CD14-positive monocyte (primary cell): ENCODE measurements around the gene PITRM1. TPM values are rescaled to one million over a fixed set of nuclear protein-coding genes. Genes with fewer than 3 reads are reported as not detected.

Source experiments
- DNase-seq, 3 donors: peaks; one replicate each; pipeline ENCODE4 v3.0.0-alpha.2; 2011 to 2022
- H2AFZ ChIP-seq: 2 replicates; pipeline ENCODE4 v1.6.0; 2012; ENCODE audit warnings: mild to moderate bottlenecking, low read depth, low read length, inconsistent platforms; ENCODE audit not compliant: insufficient read depth, poor library complexity, severe bottlenecking
- H3K27ac ChIP-seq, 2 donors: 1 replicate in 1 of 2; 2 replicates in 1 of 2; pipeline ENCODE4 v1.5.1; 2012 to 2013; ENCODE audit warnings: low read length in 2 of 2, control low read depth in 1 of 2, inconsistent platforms in 1 of 2, low read depth in 1 of 2, mild to moderate bottlenecking in 1 of 2
- H3K27me3 ChIP-seq, 2 donors: one replicate each; pipeline versions ENCODE4 v1.6.0 to v1.6.1; 2011 to 2013; ENCODE audit warnings: low read length in 2 of 2; ENCODE audit not compliant: control insufficient read depth in 2 of 2, insufficient read depth in 2 of 2
- H3K36me3 ChIP-seq, 2 donors: replicated peaks in 1 of 2; 1 replicate in 1 of 2; 2 replicates in 1 of 2; pipeline versions ENCODE4 v1.5.1 to v1.6.1; 2012 to 2013; ENCODE audit warnings: low read length in 2 of 2, control low read depth in 1 of 2, inconsistent platforms in 1 of 2, mild to moderate bottlenecking in 1 of 2; ENCODE audit not compliant: insufficient read depth in 2 of 2, control insufficient read depth in 1 of 2
- H3K4me1 ChIP-seq, 2 donors: 1 replicate in 1 of 2; 2 replicates in 1 of 2; pipeline versions ENCODE4 v1.5.1 to v1.6.1; 2012 to 2013; ENCODE audit warnings: low read length in 2 of 2, control low read depth in 1 of 2, inconsistent platforms in 1 of 2, mild to moderate bottlenecking in 1 of 2, moderate library complexity in 1 of 2; ENCODE audit not compliant: insufficient read depth in 2 of 2, control insufficient read depth in 1 of 2
- H3K4me2 ChIP-seq: replicated peaks from 2 replicates; pipeline ENCODE3; 2012; ENCODE audit warnings: low read length, moderate library complexity, mild to moderate bottlenecking; ENCODE audit not compliant: poor library complexity, severe bottlenecking; ENCODE audit errors: extremely low read depth
- H3K4me3 ChIP-seq, 3 experiments: fragments of 200-600 bp in 1 of 3; sonication (generic) in 1 of 3; replicated peaks in 1 of 3; 1 replicate in 2 of 3; 2 replicates in 1 of 3; pipeline ENCODE4 v1.5.1; 2011 to 2013; ENCODE audit warnings: low read length in 3 of 3, mild to moderate bottlenecking in 3 of 3, control low read depth in 2 of 3, low read depth in 2 of 3, inconsistent platforms in 1 of 3, moderate library complexity in 1 of 3
- H3K79me2 ChIP-seq: 2 replicates; pipeline ENCODE4 v1.6.0; 2012; ENCODE audit warnings: mild to moderate bottlenecking, control low read depth, inconsistent platforms, low read length, moderate library complexity; ENCODE audit not compliant: insufficient read depth
- H3K9ac ChIP-seq: 2 replicates; pipeline ENCODE4 v1.6.0; 2017; ENCODE audit warnings: low read length, mild to moderate bottlenecking; ENCODE audit not compliant: insufficient read depth, poor library complexity, severe bottlenecking
- H3K9me3 ChIP-seq, 2 donors: replicated peaks in 1 of 2; 1 replicate in 1 of 2; 2 replicates in 1 of 2; pipeline versions ENCODE4 v1.5.1 to v1.6.1; 2012 to 2013; ENCODE audit warnings: low read length in 2 of 2, control low read depth in 1 of 2; ENCODE audit not compliant: control insufficient read depth in 1 of 2, insufficient read depth in 1 of 2
- H4K20me1 ChIP-seq: 2 replicates; pipeline ENCODE4 v1.6.0; 2012; ENCODE audit warnings: mild to moderate bottlenecking, low read length, control low read depth, moderate library complexity; ENCODE audit not compliant: insufficient read depth
- H3K27ac Mint-ChIP-seq, 7 donors: one replicate each; pipeline ENCODE4 v1.8.0; 2020; ENCODE audit warnings: mild to moderate bottlenecking in 7 of 7, mixed read lengths in 7 of 7, moderate library complexity in 6 of 7, inconsistent platforms in 2 of 7
- H3K27me3 Mint-ChIP-seq, 3 donors: one replicate each; pipeline ENCODE4 v1.8.0; 2021 to 2022; ENCODE audit warnings: low read depth in 3 of 3, mild to moderate bottlenecking in 3 of 3, mixed read lengths in 3 of 3, moderate library complexity in 3 of 3, inconsistent platforms in 1 of 3
- H3K36me3 Mint-ChIP-seq, 2 donors: one replicate each; pipeline ENCODE4 v1.8.0; 2020; ENCODE audit warnings: mixed read lengths in 2 of 2, inconsistent platforms in 1 of 2, mild to moderate bottlenecking in 1 of 2
- H3K4me1 Mint-ChIP-seq: one replicate; pipeline ENCODE4 v1.8.0; 2020; ENCODE audit warnings: mild to moderate bottlenecking, mixed read lengths
- H3K4me3 Mint-ChIP-seq, 2 donors: one replicate each; pipeline ENCODE4 v1.8.0; 2020; ENCODE audit warnings: mild to moderate bottlenecking in 2 of 2, mixed read lengths in 2 of 2, moderate library complexity in 1 of 2
- H3K9me3 Mint-ChIP-seq, 7 donors: one replicate each; pipeline ENCODE4 v1.8.0; 2020 to 2022; ENCODE audit warnings: mixed read lengths in 7 of 7, mild to moderate bottlenecking in 6 of 7, moderate library complexity in 6 of 7, inconsistent platforms in 2 of 7
- CTCF ChIP-seq: fragments of 200-600 bp; IDR thresholded peaks from one replicate; pipeline ENCODE4 v1.8.0; 2022; ENCODE audit warnings: antibody characterized with exemption, mild to moderate bottlenecking
- WGBS: methylation state at CpG from one replicate; pipeline ENCODE4 v1.1.5; 2013; ENCODE audit warnings: missing lambda C conversion rate; ENCODE audit not compliant: insufficient coverage; 5-methylcytosine and 5-hydroxymethylcytosine counted together
- intact Hi-C, 2 donors: fragments of 100-400 bp; cut with micrococcal nuclease; formaldehyde crosslinking; loops; one replicate each; pipeline versions ENCODE4 v1.15.0 to v1.15.1; 2023
- polyA plus RNA-seq, 3 donors: library from polyadenylated mRNA; depleted of rRNA in 1 of 3; unstranded in 2 of 3; stranded (reverse) in 1 of 3; fragments of 300-500 nt in 2 of 3; fragments of >200 nt in 1 of 3; fragmentation: Illumina TruSeq in 2 of 3; gene quantifications; 1 replicate in 2 of 3; 2 replicates in 1 of 3; pipeline ENCODE4 v1.2.3, GENCODE V29; 2012 to 2021

PITRM1 gene
- polyA plus RNA-seq, 3 donors, result 15.3 to 45.7 (median 23.2) TPM

GRCh38 chr10:3132036-3133025, 40.3 kb downstream of the PITRM1 start:
- WGBS, result 96% methylated on average over 13 of the region's 22 CpGs
- Histone ChIP-seq H3K9me3 (peaks cover 0 to 15% of the 10 kb centered on the region in 2 donors), H4K20me1 (no peaks in the 10 kb centered on the region), H3K4me3 (no peak overlapping the region), H3K9ac (no peak overlapping the region), H3K27ac (peak overlapping the region in 1 of 2 donors; percentile 26), H3K4me2 (no peak overlapping the region), H3K79me2 (no peaks in the 10 kb centered on the region), H3K36me3 (peaks cover 56 to 73% of the 10 kb centered on the region in 2 donors), H3K27me3 (no peaks in the 10 kb centered on the region), H2AFZ (no peak overlapping the region), H3K4me1 (no peaks in the 10 kb centered on the region)
- peaks cover 2 to 21% (median 12%) of the 10 kb centered on the region in 7 donors for H3K9me3 Mint-ChIP-seq
- no peak for DNase-seq
- no peaks in the 10 kb centered on the region for H3K4me1 Mint-ChIP-seq
- peaks cover 61 to 84% of the 10 kb centered on the region in 2 donors for H3K36me3 Mint-ChIP-seq
- TF ChIP-seq CTCF, result no peak
- no peaks in the 10 kb centered on the region for H3K27me3 Mint-ChIP-seq
- peak overlapping the region in 3 of 7 donors; percentile 4 to 50 (median 26) for H3K27ac Mint-ChIP-seq
- no peak overlapping the region for H3K4me3 Mint-ChIP-seq
- intact Hi-C loops, result no loop called here

GRCh38 chr10:3131098-3131497, 41.5 kb downstream of the PITRM1 start:
- no peaks in the 10 kb centered on the region for H3K79me2 ChIP-seq
- no peaks in the 10 kb centered on the region for H3K27me3 ChIP-seq
- H4K20me1 ChIP-seq, result no peaks in the 10 kb centered on the region
- TF ChIP-seq CTCF, result no peak
- H3K27ac Mint-ChIP-seq, result peak overlapping the region in 1 of 7 donors; percentile 37
- no peaks in the 10 kb centered on the region for H3K4me1 ChIP-seq
- intact Hi-C loops, result no loop called here
- H3K27me3 Mint-ChIP-seq, result no peaks in the 10 kb centered on the region
- H3K36me3 Mint-ChIP-seq, result peaks cover 48 to 76% of the 10 kb centered on the region in 2 donors
- peaks cover 43 to 62% of the 10 kb centered on the region in 2 donors for H3K36me3 ChIP-seq
- peaks cover 0 to 22% of the 10 kb centered on the region in 2 donors for H3K9me3 ChIP-seq
- WGBS, result 100% methylated on average over 2 of the region's 4 CpGs
- no peak overlapping the region for H3K4me3 ChIP-seq
- H3K4me2 ChIP-seq, result no peak overlapping the region
- no peak overlapping the region for H3K27ac ChIP-seq
- H3K4me1 Mint-ChIP-seq, result no peaks in the 10 kb centered on the region
- DNase-seq, result no peak
- peaks cover 2 to 28% (median 16%) of the 10 kb centered on the region in 7 donors for H3K9me3 Mint-ChIP-seq
- no peak overlapping the region for H3K4me3 Mint-ChIP-seq
- no peak overlapping the region for H2AFZ ChIP-seq
- H3K9ac ChIP-seq, result no peak overlapping the region
